ENCODE measurements around the gene MYH9.

MYH9 gene

DNA sequence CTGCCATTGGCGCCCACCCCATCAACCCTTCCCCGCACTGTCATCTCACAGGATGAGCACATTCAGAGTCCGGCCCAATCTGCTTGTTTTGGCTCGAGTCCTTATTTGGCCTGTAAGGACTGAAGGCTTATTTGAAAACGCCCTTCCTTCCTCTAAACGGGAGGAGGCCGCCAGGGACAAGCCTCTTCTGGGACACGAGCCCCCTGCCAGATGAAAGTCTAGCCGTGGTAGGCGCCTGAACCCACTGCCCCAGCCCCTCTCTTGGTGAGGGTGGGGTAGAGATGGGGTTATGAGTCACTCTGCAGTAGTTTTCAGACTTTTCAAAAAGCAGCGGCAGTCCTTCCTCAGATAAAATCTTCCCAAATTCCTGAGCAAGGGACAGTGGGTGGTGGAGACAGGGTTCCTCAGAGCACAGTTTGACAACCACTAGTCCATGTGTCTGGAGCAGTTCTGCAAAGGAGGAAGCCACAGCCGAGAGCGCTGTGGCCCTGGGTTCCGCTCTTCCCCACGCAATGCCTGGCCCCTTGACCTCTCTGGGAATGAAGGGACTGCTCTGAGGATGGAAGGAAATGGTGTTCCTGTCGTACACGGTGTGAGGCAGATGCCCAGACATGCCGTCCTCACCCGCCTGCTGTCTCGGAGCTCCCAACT, 57.0 kb downstream of the MYH9 start:
- DNase-seq (ENCODE audit: low spot score), result no peak

DNA sequence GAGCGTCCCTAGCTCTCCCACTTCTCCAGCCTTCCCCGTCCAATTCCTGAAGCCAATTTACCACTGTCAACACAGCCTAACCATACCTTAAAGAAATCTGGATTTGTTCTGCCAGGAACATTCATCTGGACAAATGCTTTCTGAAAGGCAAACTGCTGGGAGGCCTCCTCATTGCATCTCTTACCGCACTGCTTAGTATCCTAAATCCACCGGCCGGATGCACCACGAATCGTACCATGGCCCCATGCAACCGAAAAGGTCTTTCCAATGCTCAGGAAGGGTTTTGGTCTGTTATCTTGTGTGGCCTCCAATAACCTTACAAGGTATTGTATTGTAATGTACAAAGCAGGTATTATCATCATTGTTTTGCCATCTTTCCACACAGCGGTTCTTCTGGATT, 57.6 kb downstream of the MYH9 start:
- DNase-seq (ENCODE audit: low spot score), result no peak

GRCh38 chr22:36329254-36330078, 58.3 kb downstream of the MYH9 start:
- peak; percentile 82 for DNase-seq (ENCODE audit: low spot score)

GRCh38 chr22:36328635-36329253, 59.0 kb downstream of the MYH9 start:
- peak; percentile 40 for DNase-seq (ENCODE audit: low spot score)

- DNase-seq (ENCODE audit: low spot score), result no peak
Measured at GRCh38 chr22:36327922-36328551, 59.7 kb downstream of the MYH9 start.

GRCh38 chr22:36326178-36327161, 61.3 kb downstream of the MYH9 start:
- no peak for DNase-seq (ENCODE audit: low spot score)

- DNase-seq (ENCODE audit: low spot score), result peak; percentile 79
Measured at GRCh38 chr22:36325154-36326031, 62.4 kb downstream of the MYH9 start.

- no peak for DNase-seq (ENCODE audit: low spot score)
Measured at GRCh38 chr22:36324414-36324813, 63.4 kb downstream of the MYH9 start.

DNA sequence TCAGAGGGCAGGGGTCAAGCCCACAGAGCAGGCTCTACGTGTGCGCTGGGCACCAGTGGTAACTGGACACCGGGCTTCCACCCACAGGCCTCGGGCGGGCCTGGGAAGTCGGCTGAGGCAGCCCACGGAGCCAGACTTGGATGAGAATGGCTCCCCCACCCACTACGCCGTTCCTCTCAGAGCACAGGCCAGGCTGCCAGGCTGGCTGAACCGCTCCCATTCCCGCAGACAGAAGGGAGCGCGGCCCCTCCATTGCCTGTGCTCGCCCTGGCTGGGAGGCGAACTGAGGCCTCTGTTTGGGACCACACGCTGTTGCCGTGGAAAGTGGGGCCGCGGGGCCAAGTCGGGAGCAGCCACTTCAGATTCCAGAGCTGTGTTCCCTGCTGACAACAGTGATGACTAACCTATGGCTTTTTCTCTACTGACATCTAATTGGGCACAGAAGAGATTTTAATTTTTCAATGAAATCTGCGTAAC, 63.9 kb downstream of the MYH9 start:
- peak; percentile 32 for DNase-seq (ENCODE audit: low spot score)

- DNase-seq (ENCODE audit: low spot score), result peak; percentile 43
Measured at GRCh38 chr22:36323182-36323854, 64.4 kb downstream of the MYH9 start.

DNA sequence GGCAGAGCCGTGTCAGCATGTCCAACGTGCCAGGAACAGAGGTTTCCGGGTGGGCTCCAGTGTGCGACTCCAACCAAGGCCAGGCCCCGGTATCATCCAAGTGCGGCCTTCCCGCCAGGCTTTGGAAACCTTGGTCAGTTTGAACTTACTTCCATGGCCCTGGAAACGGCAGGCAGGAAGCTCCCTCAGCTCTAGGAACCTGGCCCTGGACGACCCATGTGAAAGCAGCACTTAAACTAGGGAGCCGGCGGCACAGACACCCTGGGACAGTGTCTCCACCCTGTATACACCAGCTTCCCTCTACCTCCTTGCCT, 65.2 kb downstream of the MYH9 start:
- no peak for DNase-seq (ENCODE audit: low spot score)

DNA sequence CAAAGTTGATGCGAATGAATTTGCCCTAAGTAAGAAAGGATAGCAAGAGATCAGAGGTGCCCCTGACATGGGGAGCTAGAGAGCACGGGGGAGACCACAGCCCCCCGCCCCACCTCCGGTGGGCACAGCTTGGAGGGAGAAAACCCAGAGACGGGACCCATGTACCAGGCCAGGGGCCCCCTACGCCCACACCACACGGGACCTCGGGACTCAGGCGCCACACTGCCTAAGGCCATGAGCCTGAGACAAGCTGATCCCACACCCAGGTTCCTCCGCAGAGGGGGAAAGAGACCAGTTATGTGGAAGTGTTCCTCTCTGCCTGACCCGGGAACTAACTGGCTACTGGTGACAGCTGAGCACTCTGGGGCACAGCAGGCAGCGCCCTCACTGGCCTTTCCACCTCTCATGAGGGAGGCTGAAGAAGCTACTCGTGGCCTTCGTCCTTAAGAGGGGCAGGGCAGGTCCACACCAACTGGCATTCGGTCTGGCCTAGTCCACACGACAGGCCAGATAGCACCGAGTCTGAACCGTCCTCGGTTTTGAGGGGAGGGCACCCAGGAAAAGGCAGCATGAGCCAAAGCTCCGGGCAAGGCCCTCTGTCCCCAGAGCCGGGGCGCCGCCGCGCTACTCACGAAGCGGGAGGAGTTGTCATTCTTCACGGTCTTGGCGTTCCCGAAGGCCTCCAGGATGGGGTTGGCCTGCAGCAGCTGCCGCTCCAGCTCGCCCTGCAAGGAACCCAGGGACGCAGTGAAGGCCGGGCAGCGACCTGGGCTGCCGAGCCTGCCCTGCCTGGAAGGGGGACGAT, 65.8 kb downstream of the MYH9 start:
- no peak for DNase-seq (ENCODE audit: low spot score)

DNA sequence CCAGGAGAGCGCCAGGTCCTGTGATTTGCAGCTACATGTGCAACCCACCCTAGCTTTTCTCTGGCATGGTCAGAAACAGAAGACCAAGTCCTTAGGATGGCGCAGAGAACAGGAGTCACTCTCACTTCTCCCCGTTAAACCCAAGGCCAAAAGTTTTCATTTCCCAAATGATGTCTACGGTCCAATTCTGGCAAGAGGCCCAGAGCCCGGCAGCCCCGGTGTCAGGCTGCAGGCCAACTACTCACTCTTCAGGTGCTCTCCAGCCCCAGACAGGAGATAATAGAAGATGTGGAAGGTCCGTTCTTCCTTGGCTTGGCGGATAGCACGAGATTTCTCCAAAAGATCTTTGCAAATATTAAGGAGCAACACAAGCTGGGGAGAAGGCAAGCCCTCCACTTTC, 67.2 kb downstream of the MYH9 start:
- no peak for DNase-seq (ENCODE audit: low spot score)

DNA sequence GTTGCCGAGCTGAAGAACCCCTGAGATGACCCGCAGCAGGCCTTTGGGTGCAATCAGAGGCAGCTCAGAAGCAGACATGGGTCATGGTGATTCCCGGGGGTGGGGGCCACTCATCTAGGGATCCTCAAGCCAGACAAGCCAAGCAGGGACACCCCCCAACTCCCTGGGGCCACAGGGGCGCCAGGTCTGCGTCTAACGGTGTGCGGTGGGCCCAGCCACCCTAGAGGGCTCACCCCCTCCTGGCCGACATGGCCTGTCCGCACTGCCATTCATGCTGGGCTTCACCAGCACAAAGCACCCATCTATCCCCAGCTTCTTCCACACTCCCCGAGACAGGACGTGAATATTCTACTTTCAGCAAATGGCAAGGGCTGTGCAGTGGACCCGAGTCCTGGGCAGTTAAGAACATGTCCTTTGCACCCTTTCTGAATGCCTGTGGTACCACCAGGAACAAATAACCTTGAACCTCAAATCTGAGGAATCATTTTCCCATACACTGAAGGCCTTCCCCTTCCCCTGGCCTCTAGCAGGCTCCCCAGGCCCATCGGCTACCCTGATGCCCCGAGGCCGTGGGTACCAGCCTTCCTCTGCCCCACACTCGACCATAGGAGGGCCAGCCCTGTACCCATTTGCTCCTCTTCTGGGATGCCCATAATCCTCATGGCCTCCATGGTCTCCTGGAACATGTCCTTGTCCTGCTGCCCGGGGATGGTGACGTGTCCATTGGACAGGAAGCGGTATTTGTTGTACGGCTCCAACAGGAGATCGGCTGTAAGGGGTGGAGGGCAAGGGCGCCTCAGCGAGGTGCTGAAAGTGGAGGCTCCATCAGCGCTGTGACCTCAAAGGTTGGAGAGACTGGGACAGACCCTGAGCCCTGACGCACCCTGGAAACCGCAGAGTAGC, 67.9 kb downstream of the MYH9 start:
- DNase-seq (ENCODE audit: low spot score), result no peak

- no peak for DNase-seq (ENCODE audit: low spot score)
Measured at GRCh38 chr22:36318442-36318841, 69.3 kb downstream of the MYH9 start.

- DNase-seq (ENCODE audit: low spot score), result no peak
Measured at GRCh38 chr22:36317658-36318271, 70.0 kb downstream of the MYH9 start.

DNA sequence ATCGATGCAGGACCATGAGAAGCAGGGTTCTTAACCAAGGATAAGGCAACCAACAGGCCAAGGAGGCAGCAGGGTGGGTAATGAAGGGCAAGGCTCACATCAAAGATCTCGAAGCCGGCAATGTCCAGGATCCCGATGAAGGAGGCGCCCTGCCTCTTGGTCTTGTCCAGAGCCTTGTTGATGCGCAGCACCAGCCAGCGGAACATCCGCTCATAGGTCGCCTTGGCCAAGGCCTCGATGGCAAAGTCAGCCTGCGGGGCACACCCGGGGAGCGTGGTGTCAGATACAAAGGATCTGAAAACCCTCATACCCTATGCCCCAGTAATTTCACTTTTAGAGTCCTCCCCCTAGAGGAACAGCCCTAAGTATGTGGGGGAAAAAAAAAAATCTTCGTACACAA, 71.3 kb downstream of the MYH9 start:
- no peak for DNase-seq (ENCODE audit: low spot score)

- DNase-seq (ENCODE audit: low spot score), result no peak
Measured at GRCh38 chr22:36315325-36315724, 72.4 kb downstream of the MYH9 start.
